ENCODE measurements around the gene ANKRD9. TPM values are rescaled to one million over a fixed set of nuclear protein-coding genes. Genes with fewer than 3 reads are reported as not detected.

Gene ANKRD9
- total and polyA plus RNA-seq, 10 donors, result 2.2 to 24.0 (median 11.8) TPM

DNA sequence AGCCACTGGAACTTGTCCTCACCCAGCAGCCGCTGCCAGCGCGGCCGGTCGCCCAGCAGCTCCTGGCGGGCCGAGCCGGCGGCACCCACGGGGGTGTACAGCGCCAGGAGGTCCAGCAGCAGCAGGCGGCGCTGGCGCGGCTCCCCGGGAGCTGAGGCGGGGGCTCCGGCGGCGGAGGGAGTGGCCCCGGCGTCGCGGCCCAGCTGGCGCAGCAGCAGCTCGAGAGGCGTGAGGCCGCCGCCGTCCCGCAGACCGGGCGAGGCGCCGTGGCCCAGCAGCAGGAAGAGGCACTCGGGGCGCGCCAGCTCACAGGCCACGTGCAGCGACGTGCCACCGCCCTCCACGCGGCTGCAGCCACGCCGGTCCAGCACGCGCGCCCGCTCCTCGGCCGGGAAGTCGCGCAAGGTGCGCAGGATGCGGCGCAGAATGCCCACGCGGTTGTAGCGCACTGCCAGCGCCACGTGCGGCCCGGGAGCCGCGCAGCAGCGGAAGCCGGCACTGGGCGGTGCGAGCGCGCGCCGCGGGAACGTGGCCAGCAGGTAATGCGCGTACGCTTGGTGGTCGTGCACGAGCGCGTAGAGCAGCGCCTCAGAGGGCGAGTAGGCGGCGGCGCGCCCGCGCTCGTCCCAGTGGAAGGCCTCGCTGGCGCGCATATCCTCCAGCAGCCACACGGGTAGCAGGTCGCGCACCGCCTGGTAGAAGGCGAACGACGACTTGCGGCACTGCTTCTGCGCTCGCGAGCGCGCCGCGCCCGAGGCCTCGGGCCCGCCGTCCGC is 2.3 kb downstream of the ANKRD9 start:
- TF ChIP-seq POLR2AphosphoS5 (IDR thresholded peaks at IDR 0.05) (no peak), POLR2A (IDR thresholded peaks at IDR 0.05) (no peak)
- TF ChIP-seq, protein P1, sequence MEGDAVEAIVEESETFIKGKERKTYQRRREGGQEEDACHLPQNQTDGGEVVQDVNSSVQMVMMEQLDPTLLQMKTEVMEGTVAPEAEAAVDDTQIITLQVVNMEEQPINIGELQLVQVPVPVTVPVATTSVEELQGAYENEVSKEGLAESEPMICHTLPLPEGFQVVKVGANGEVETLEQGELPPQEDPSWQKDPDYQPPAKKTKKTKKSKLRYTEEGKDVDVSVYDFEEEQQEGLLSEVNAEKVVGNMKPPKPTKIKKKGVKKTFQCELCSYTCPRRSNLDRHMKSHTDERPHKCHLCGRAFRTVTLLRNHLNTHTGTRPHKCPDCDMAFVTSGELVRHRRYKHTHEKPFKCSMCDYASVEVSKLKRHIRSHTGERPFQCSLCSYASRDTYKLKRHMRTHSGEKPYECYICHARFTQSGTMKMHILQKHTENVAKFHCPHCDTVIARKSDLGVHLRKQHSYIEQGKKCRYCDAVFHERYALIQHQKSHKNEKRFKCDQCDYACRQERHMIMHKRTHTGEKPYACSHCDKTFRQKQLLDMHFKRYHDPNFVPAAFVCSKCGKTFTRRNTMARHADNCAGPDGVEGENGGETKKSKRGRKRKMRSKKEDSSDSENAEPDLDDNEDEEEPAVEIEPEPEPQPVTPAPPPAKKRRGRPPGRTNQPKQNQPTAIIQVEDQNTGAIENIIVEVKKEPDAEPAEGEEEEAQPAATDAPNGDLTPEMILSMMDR (IDR thresholded peaks at IDR 0.05 in 8 of 11, conservative IDR thresholded peaks at IDR 0.05 in 3 of 11), result no peak
- H3K4me1 ChIP-seq, result peaks cover 0 to 48% (median 27%) of the 10 kb centered on the region in 6 donors
- H3K9me3 ChIP-seq, result no peaks in the 10 kb centered on the region
- peaks cover 0 to 21% (median 0%) of the 10 kb centered on the region in 6 donors for H3K36me3 ChIP-seq
- H3K4me3 ChIP-seq, result no peak overlapping the region
- no peak overlapping the region for H3K27ac ChIP-seq
- no peaks in the 10 kb centered on the region for H3K27me3 ChIP-seq (replicated peaks in 1 of 7)
- no peak for DNase-seq
- intact Hi-C loops (cut with DNase I; ENCODE audit: low total_unique reads), result no loop called here
- WGBS, 5 donors, result 87 to 97% (median 94%) methylated on average over 70 to 115 of the region's 115 CpGs

DNA sequence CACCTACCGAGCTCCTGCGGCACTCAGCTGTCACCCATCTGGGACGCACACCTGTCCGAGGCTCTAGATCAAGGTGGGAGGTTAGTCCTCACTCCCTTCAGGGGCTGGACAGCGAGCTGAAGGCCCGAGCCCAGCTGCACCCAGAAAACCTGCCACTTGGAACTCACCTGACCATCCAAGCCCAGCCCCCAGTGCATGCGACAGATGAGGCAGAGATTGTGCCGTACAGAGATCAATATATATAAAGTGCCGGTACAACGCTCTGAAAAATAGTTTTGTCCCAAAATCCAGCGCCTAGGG is 3.0 kb downstream of the ANKRD9 start:
- TF ChIP-seq, protein P1 (IDR thresholded peaks at IDR 0.05 in 8 of 11, conservative IDR thresholded peaks at IDR 0.05 in 3 of 11), result no peak
- TF ChIP-seq POLR2AphosphoS5 (IDR thresholded peaks at IDR 0.05) (no peak), POLR2A (IDR thresholded peaks at IDR 0.05) (no peak)
- H3K36me3 ChIP-seq, result peaks cover 0 to 25% (median 0%) of the 10 kb centered on the region in 6 donors
- H3K27ac ChIP-seq, result no peak overlapping the region
- no peak for DNase-seq
- no peak overlapping the region for H3K4me3 ChIP-seq
- intact Hi-C loops (cut with DNase I; ENCODE audit: low total_unique reads), result no loop called here
- H3K9me3 ChIP-seq, result no peaks in the 10 kb centered on the region
- WGBS, 5 donors, result 91 to 100% (median 96%) methylated on average over 3 to 11 of the region's 11 CpGs
- H3K27me3 ChIP-seq (replicated peaks in 1 of 7), result no peaks in the 10 kb centered on the region
- peaks cover 0 to 47% (median 27%) of the 10 kb centered on the region in 6 donors for H3K4me1 ChIP-seq

- H3K9me3 ChIP-seq, result no peaks in the 10 kb centered on the region
- peak overlapping the region in 2 of 8 donors; percentile 74 to 76 for H3K27ac ChIP-seq
- H3K4me1 ChIP-seq, result peaks cover 0 to 43% (median 26%) of the 10 kb centered on the region in 6 donors
- WGBS, 5 donors, result 93 to 97% (median 95%) methylated on average over 10 to 19 of the region's 19 CpGs
- DNase-seq, result no peak
- no peaks in the 10 kb centered on the region for H3K27me3 ChIP-seq (replicated peaks in 1 of 7)
- intact Hi-C loops (cut with DNase I; ENCODE audit: low total_unique reads), result no loop called here
- H3K4me3 ChIP-seq, result no peak overlapping the region
- TF ChIP-seq, protein P1 (IDR thresholded peaks at IDR 0.05 in 8 of 11, conservative IDR thresholded peaks at IDR 0.05 in 3 of 11), result no peak
- TF ChIP-seq POLR2AphosphoS5 (IDR thresholded peaks at IDR 0.05), result peak in 1 of 3 donors; percentile 34
- peaks cover 0 to 26% (median 0%) of the 10 kb centered on the region in 6 donors for H3K36me3 ChIP-seq
Measured at GRCh38 chr14:102505775-102506625, 3.6 kb downstream of the ANKRD9 start.

All from spleen (tissue), 11 donors.